ENCODE results near the gene ZNF841. TPM values are rescaled to one million over a fixed set of nuclear protein-coding genes. Genes with fewer than 3 reads are reported as not detected.

Gene ZNF841
- total RNA-seq (2021; ENCODE audit: unreplicated experiment) (10.8 TPM), Bru-seq, nascent RNA (percentile 82 among the genes with signal in this experiment), BruChase-seq, experiment 1, labeled RNA remaining after a 2-hour chase (percentile 80 among the genes with signal in this experiment), BruChase-seq, experiment 2, labeled RNA remaining after a 6-hour chase (percentile 74 among the genes with signal in this experiment)
- 2.6 TPM for polyA plus RNA-seq (2012; ENCODE audit: insufficient read length)
- long read RNA-seq, partial matches to known transcripts: 2 of 6 reads
- long read RNA-seq, other reads (novel, unspliced or antisense): 3 of 6 reads

- Histone ChIP-seq H3K4me1 (ENCODE audit: control insufficient read depth, insufficient read depth, low read length) (no peaks in the 10 kb centered on the region), H3K9me3 (ENCODE audit: control insufficient read depth, insufficient read depth, low read depth, low read length) (peaks cover 8% of the 10 kb centered on the region; the same call in 1 of the 2 replicates), H3K36me3 (ENCODE audit: control insufficient read depth, insufficient read depth, low read length) (no peaks in the 10 kb centered on the region), H3K27me3 (ENCODE audit: control insufficient read depth, insufficient read depth, low read length) (no peaks in the 10 kb centered on the region), H3K4me3 (ENCODE audit: low read depth in 2 of 2, low read length in 2 of 2) (peak within 1 kb of the TSS; percentile 93 to 99), H3K27ac (ENCODE audit: low read length) (peak within 1 kb of the TSS; percentile 91)
- POLR2A ChIA-PET: interaction anchor here (0.6 kb wide), 1 partner anchor 133 kb away, joined by 3 read pairs; no protein-coding TSS in a partner anchor
- CTCF ChIA-PET: no interaction called here
- TF ChIP-seq POLR2AphosphoS5 (IDR thresholded peaks at IDR 0.05; ENCODE audit: low read depth, low read length) (peak; percentile 68), TCF7L2 (IDR thresholded peaks at IDR 0.05; ENCODE audit: low read depth, low read length) (no peak)
- peak; percentile 99 for ATAC-seq
- peak; percentile 50 for DNase-seq (ENCODE audit: low read depth, low spot score)
- intact Hi-C loops (cut with micrococcal nuclease; ENCODE audit: unreplicated experiment): no loop called here
- in situ Hi-C loops (cut with HindIII; ENCODE audit: low pct_unique_long_range_greater_than_20kb, low sequenced_read_pairs): no loop called here
- TSS peak; percentile 86 for BruUV-seq (replicated peaks)
These were observed at the start of gene ZNF841 for GRCh38 chr19:52095172-52096014. Gene ZNF841 (minus strand): TSS chr19:52095765. CDS start chr19:52084801, 10,964 bp downstream.

DNA sequence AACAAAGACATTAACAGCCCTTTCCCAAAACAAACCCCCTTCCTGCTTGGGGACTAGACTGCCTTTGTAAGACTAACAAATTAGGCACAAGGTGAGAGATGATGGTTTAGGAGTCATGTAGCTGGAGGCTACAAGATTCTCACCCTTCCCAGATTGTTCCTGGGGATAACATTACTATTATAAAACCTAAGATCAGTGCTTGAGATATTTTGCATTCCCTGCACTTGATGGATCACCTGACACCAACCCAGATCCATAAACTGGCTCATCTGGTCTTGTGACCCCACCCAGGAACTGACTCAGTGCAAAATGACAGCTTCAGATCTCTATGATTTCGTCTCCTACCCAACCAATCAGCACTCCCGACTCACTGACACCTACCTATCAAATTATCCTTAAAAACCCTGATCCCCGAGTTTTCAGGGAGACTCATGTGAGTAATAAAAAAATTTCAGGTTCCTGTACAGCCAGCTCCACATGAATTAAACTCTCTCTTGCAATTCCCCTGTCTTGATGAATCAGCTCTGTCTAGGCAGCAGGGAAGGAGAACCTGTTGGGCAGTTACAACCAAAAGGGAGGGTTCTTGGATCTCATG lies 46.5 kb upstream of the ZNF841 start:
- Histone ChIP-seq H3K36me3 (ENCODE audit: control insufficient read depth, insufficient read depth, low read length) (no peaks in the 10 kb centered on the region; the same call in 1 of the 2 replicates), H3K27me3 (ENCODE audit: control insufficient read depth, insufficient read depth, low read length) (no peaks in the 10 kb centered on the region), H3K27ac (ENCODE audit: low read length) (no peak overlapping the region), H3K4me1 (ENCODE audit: control insufficient read depth, insufficient read depth, low read length) (no peaks in the 10 kb centered on the region; the same call in 1 of the 2 replicates), H3K4me3 (ENCODE audit: low read depth in 2 of 2, low read length in 2 of 2) (no peak overlapping the region), H3K9me3 (ENCODE audit: control insufficient read depth, insufficient read depth, low read depth, low read length) (no peaks in the 10 kb centered on the region; the same call in 1 of the 2 replicates)
- ChIA-PET POLR2A (no interaction called here), CTCF (no interaction called here)
- no TSS peak for BruUV-seq (replicated peaks)
- no peak for ATAC-seq
- intact Hi-C loops (cut with micrococcal nuclease; ENCODE audit: unreplicated experiment) (no loop called here), in situ Hi-C loops (cut with HindIII; ENCODE audit: low pct_unique_long_range_greater_than_20kb, low sequenced_read_pairs) (no loop called here)
- no peak for DNase-seq (ENCODE audit: low read depth, low spot score)
- TF ChIP-seq, protein P1, sequence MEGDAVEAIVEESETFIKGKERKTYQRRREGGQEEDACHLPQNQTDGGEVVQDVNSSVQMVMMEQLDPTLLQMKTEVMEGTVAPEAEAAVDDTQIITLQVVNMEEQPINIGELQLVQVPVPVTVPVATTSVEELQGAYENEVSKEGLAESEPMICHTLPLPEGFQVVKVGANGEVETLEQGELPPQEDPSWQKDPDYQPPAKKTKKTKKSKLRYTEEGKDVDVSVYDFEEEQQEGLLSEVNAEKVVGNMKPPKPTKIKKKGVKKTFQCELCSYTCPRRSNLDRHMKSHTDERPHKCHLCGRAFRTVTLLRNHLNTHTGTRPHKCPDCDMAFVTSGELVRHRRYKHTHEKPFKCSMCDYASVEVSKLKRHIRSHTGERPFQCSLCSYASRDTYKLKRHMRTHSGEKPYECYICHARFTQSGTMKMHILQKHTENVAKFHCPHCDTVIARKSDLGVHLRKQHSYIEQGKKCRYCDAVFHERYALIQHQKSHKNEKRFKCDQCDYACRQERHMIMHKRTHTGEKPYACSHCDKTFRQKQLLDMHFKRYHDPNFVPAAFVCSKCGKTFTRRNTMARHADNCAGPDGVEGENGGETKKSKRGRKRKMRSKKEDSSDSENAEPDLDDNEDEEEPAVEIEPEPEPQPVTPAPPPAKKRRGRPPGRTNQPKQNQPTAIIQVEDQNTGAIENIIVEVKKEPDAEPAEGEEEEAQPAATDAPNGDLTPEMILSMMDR (IDR thresholded peaks at IDR 0.05): no peak
- no peak for TF ChIP-seq POLR2AphosphoS5 (IDR thresholded peaks at IDR 0.05; ENCODE audit: low read depth, low read length)
- TF ChIP-seq REST (IDR thresholded peaks at IDR 0.05; ENCODE audit: insufficient read depth in 1 of 2, low read depth in 2 of 2, low read length in 1 of 2): no peak
- no peak for TF ChIP-seq SIN3A (IDR thresholded peaks at IDR 0.05; ENCODE audit: borderline replicate concordance, insufficient read depth, low read depth, low read length)
- TF ChIP-seq TCF7L2 (IDR thresholded peaks at IDR 0.05; ENCODE audit: low read depth, low read length): no peak
